ENCODE data around the gene ALAD. TPM values are rescaled to one million over a fixed set of nuclear protein-coding genes. Genes with fewer than 3 reads are reported as not detected.

The ALAD gene
- total and polyA plus RNA-seq, 2 of the 13 experiments (the other 11 are each of a cell fraction or from before 2014, with no cell fraction given), result 21.8 to 30.1 TPM

DNA sequence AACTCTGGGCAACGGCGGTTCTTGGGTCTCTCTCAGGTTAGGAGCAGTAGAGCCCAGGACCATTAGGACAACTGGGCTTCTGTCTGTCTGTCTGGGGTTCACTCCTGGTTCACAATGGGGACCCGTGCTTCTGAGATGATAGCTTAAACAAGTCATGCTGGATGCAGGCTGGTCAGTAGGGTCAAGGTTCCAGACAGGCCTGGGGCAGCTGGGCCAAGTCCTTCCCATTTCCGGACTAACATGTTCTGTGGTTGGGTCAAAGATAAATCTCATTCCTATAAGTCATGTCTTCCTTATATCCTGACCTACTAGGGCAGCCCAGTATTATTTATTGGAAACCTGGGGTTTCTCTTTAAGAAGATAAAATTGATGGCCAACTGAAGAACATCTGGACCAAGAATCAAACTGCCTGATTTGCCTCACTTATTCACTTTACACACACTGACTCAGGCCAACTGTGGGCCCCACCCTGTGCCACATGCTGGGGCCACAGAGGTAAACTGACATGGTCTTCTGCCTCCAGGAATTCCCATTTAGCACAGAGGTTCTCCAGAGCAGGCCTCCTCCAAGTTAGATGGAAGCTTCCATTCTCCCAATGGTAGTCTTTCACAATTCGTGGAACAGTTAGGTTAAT, 32.6 kb downstream of the ALAD start:
- CTCF ChIA-PET (ENCODE audit: low intra/inter-chr PET ratio, low total read pairs), result no interaction called here
- Histone ChIP-seq H3K36me3 (replicated peaks in 1 of 2; ENCODE audit: control insufficient read depth in 1 of 2, insufficient read depth in 2 of 2, low read length in 2 of 2) (no peaks in the 10 kb centered on the region), H3K4me1 (ENCODE audit: insufficient read depth, low read length) (peaks cover 72% of the 10 kb centered on the region), H3K9me3 (ENCODE audit: low read length) (no peaks in the 10 kb centered on the region), H4K20me1 (ENCODE audit: insufficient read depth, low read length) (peaks cover 1% of the 10 kb centered on the region; the same call in 1 of the 2 replicates), H3K27ac (ENCODE audit: extremely low read length, insufficient read depth, low read length) (no peak overlapping the region), H3K4me2 (ENCODE audit: low read depth, low read length) (peak overlapping the region; percentile 34; the same call in 1 of the 2 replicates), H3K9ac (ENCODE audit: insufficient read depth, low read depth, low read length) (no peak overlapping the region), H3K79me2 (ENCODE audit: insufficient read depth, low read length) (no peaks in the 10 kb centered on the region), H3K27me3 (ENCODE audit: control insufficient read depth in 1 of 2, insufficient read depth in 2 of 2, low read length in 2 of 2) (no peaks in the 10 kb centered on the region), H2AFZ (ENCODE audit: low read length) (no peak overlapping the region), H3K4me3 (replicated peaks in 1 of 3; ENCODE audit: insufficient read depth in 1 of 3, low read depth in 2 of 3, low read length in 3 of 3) (no peak overlapping the region)
- ATAC-seq (no peak; the same call in 2 of the 3 replicates), DNase-seq (ENCODE audit: low spot score) (no peak), FAIRE-seq (no peak)
- WGBS (ENCODE audit: low lambda C conversion rate), result 31% methylated on average over 5 of the region's 5 CpGs
- intact Hi-C loops (cut with micrococcal nuclease; ENCODE audit: unreplicated experiment), result no loop called here
- in situ Hi-C loops (cut with HindIII; ENCODE audit: extremely low pct_ligation_motif_present, low pct_unique_long_range_greater_than_20kb), result no loop called here
- no TSS peak for BruUV-seq (replicated peaks)
- POLR2A ChIA-PET, result interaction anchor here (0.8 to 2.2 kb wide), 3 partner anchors 19 to 93 kb away, joined by 3 to 6 read pairs (median 4); partner anchors contain the start of genes C9orf43, CDC26 and POLE3
- TF ChIP-seq EED (CRISPR knock-in tag; IDR thresholded peaks at IDR 0.05), result no peak
- TF ChIP-seq ATF7-NPFF (CRISPR knock-in tag; IDR thresholded peaks at IDR 0.05; ENCODE audit: low read depth), result no peak
- peak; percentile 13 for TF ChIP-seq SKI (IDR thresholded peaks at IDR 0.05; ENCODE audit: partially characterized antibody)
- TF ChIP-seq, protein P1, sequence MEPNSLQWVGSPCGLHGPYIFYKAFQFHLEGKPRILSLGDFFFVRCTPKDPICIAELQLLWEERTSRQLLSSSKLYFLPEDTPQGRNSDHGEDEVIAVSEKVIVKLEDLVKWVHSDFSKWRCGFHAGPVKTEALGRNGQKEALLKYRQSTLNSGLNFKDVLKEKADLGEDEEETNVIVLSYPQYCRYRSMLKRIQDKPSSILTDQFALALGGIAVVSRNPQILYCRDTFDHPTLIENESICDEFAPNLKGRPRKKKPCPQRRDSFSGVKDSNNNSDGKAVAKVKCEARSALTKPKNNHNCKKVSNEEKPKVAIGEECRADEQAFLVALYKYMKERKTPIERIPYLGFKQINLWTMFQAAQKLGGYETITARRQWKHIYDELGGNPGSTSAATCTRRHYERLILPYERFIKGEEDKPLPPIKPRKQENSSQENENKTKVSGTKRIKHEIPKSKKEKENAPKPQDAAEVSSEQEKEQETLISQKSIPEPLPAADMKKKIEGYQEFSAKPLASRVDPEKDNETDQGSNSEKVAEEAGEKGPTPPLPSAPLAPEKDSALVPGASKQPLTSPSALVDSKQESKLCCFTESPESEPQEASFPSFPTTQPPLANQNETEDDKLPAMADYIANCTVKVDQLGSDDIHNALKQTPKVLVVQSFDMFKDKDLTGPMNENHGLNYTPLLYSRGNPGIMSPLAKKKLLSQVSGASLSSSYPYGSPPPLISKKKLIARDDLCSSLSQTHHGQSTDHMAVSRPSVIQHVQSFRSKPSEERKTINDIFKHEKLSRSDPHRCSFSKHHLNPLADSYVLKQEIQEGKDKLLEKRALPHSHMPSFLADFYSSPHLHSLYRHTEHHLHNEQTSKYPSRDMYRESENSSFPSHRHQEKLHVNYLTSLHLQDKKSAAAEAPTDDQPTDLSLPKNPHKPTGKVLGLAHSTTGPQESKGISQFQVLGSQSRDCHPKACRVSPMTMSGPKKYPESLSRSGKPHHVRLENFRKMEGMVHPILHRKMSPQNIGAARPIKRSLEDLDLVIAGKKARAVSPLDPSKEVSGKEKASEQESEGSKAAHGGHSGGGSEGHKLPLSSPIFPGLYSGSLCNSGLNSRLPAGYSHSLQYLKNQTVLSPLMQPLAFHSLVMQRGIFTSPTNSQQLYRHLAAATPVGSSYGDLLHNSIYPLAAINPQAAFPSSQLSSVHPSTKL (CRISPR knock-in tag; IDR thresholded peaks at IDR 0.05), result peak; percentile 27; the same call in 1 of the 2 replicates
- TF ChIP-seq, protein P2, sequence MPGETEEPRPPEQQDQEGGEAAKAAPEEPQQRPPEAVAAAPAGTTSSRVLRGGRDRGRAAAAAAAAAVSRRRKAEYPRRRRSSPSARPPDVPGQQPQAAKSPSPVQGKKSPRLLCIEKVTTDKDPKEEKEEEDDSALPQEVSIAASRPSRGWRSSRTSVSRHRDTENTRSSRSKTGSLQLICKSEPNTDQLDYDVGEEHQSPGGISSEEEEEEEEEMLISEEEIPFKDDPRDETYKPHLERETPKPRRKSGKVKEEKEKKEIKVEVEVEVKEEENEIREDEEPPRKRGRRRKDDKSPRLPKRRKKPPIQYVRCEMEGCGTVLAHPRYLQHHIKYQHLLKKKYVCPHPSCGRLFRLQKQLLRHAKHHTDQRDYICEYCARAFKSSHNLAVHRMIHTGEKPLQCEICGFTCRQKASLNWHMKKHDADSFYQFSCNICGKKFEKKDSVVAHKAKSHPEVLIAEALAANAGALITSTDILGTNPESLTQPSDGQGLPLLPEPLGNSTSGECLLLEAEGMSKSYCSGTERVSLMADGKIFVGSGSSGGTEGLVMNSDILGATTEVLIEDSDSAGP (CRISPR knock-in tag; IDR thresholded peaks at IDR 0.05; ENCODE audit: borderline replicate concordance), result no peak
- peak; percentile 91 for TF ChIP-seq RARA (CRISPR knock-in tag; IDR thresholded peaks at IDR 0.05)
- no peak for TF ChIP-seq NRL (CRISPR knock-in tag; IDR thresholded peaks at IDR 0.05; ENCODE audit: borderline replicate concordance)
- TF ChIP-seq ZNF251 (CRISPR knock-in tag; IDR thresholded peaks at IDR 0.05), result no peak
- 0 out of 2 replicates have a peak, but pooled peaks have one; percentile 41 for TF ChIP-seq NR2F6 (IDR thresholded peaks at IDR 0.05)
- TF ChIP-seq NR2F6 (CRISPR knock-in tag; IDR thresholded peaks at IDR 0.05), result peak; percentile 59; the same call in 1 of the 2 replicates
- no peak for TF ChIP-seq FOXK1 (CRISPR knock-in tag; IDR thresholded peaks at IDR 0.05; ENCODE audit: borderline replicate concordance, low read depth)
- TF ChIP-seq HOXA3 (CRISPR knock-in tag; IDR thresholded peaks at IDR 0.05), result no peak
- TF ChIP-seq ZNF136 (CRISPR knock-in tag; IDR thresholded peaks at IDR 0.05; ENCODE audit: low read depth), result no peak
- TF ChIP-seq ZNF234 (CRISPR knock-in tag; conservative IDR thresholded peaks at IDR 0.05), result no peak
- TF ChIP-seq ZNF703 (CRISPR knock-in tag; IDR thresholded peaks at IDR 0.05; ENCODE audit: borderline replicate concordance), result no peak
- TF ChIP-seq MED1 (CRISPR knock-in tag; IDR thresholded peaks at IDR 0.05), result peak; percentile 39
- TF ChIP-seq SAP130 (CRISPR knock-in tag; IDR thresholded peaks at IDR 0.05; ENCODE audit: low read depth), result peak; percentile 15; the same call in 1 of the 2 replicates
- no peak for TF ChIP-seq ZNF543 (CRISPR knock-in tag; IDR thresholded peaks at IDR 0.05)
- no peak for TF ChIP-seq ZNF501 (CRISPR knock-in tag; IDR thresholded peaks at IDR 0.05)
- no peak for TF ChIP-seq SNAPC2 (CRISPR knock-in tag; IDR thresholded peaks at IDR 0.05)

Measured in HepG2 (cell line).